ENCODE data around the gene FOXN1. TPM values are rescaled to one million over a fixed set of nuclear protein-coding genes. Genes with fewer than 3 reads are reported as not detected.

The FOXN1 gene
- total and polyA plus RNA-seq, 2 of the 4 experiments (the other 2 are of a cell fraction): not detected

DNA sequence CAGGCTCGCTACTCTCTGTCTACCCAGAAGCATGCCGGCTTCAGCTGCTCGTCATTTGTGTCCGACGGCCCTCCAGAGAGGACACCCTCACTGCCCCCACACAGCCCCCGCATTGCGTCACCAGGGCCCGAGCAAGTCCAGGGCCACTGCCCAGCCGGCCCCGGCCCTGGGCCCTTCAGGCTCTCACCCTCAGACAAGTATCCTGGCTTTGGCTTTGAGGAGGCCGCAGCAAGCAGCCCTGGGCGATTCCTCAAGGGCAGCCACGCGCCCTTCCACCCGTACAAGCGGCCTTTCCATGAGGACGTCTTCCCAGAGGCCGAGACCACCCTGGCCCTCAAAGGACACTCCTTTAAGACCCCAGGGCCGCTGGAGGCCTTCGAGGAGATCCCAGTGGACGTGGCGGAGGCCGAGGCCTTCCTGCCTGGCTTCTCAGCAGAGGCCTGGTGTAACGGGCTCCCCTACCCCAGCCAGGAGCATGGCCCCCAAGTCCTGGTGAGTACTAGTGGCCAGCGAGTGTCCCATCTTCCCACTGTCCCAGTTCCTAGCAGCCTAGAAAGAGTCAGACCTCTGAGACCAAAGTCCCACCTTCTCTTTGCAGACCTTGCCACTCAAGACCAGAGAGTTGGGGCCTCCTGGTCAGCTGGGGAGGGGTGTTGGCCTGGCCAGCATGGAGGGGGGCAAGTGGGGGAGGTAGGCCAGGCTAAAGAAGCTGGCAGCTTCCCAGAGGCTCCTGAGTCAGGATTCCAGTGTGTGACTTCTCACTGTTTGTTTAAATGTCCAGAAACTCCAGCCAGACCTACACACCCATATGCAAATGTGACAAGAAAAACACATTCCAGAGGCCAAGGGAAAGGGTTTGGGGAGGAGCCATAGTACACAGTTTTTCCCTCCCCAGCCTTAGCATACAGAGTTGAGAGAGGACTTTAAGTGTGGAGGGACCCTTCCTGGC lies 18.6 kb downstream of the FOXN1 start:
- BruUV-seq (replicated peaks): no TSS peak
- peak; percentile 78 for DNase-seq
- ChIA-PET POLR2A (ENCODE audit: unreplicated experiment) (no interaction called here), CTCF (no interaction called here)
- dilution Hi-C loops (cut with HindIII; ENCODE audit: low sequenced_read_pairs, unreplicated experiment) (no loop called here), in situ Hi-C loops (cut with MboI; ENCODE audit: low sequenced_read_pairs) (no loop called here), intact Hi-C loops (cut with micrococcal nuclease) (no loop called here)
- H2BK5ac ChIP-seq (ENCODE audit: low read depth, low read length, poor library complexity, severe bottlenecking): no peak overlapping the region
- H2BK120ac ChIP-seq (ENCODE audit: low read depth, low read length): 0 out of 2 replicates have a peak overlapping the region, but pooled peaks have one; percentile 29
- H3K36me3 ChIP-seq (ENCODE audit: control insufficient read depth, insufficient read depth, low read length): no peaks in the 10 kb centered on the region
- no peak overlapping the region for H3K4me3 ChIP-seq (ENCODE audit: insufficient read depth, low read depth, low read length)
- H3K56ac ChIP-seq (ENCODE audit: extremely low read depth, insufficient read depth, low read length): no peak overlapping the region
- peak; percentile 89 for ATAC-seq (ENCODE audit: low read depth)
- H3K14ac ChIP-seq (replicated peaks; ENCODE audit: low read depth, low read length): no peak overlapping the region
- no peak overlapping the region for H3K27ac ChIP-seq (ENCODE audit: insufficient read depth, low read length)
- H3K4me2 ChIP-seq (ENCODE audit: low read depth, low read length): peak overlapping the region; percentile 27; the same call in 1 of the 2 replicates
- H3K23ac ChIP-seq (ENCODE audit: low read depth, low read length): no peak overlapping the region
- H3K4me1 ChIP-seq (ENCODE audit: control insufficient read depth, insufficient read depth, low read length): peaks cover 13% of the 10 kb centered on the region
- H3K9me3 ChIP-seq (ENCODE audit: control insufficient read depth, insufficient read depth, low read length): no peaks in the 10 kb centered on the region
- H2AFZ ChIP-seq (replicated peaks; ENCODE audit: low read length, poor library complexity): no peak overlapping the region
- no peak overlapping the region; the same call in 1 of the 2 replicates for H4K5ac ChIP-seq (ENCODE audit: low read depth, low read length)
- no peaks in the 10 kb centered on the region for H3K79me1 ChIP-seq (ENCODE audit: low read depth in 1 of 2, low read length in 2 of 2)
- H3K9me1 ChIP-seq (ENCODE audit: insufficient read depth, low read length): peaks cover 6% of the 10 kb centered on the region
- no peak overlapping the region for H3K9ac ChIP-seq (ENCODE audit: low read depth, low read length)
- no peak overlapping the region; the same call in 1 of the 2 replicates for H3K4ac ChIP-seq (ENCODE audit: low read depth, low read length)
- 92% methylated on average over 11 of the region's 25 CpGs; no CpG with 5 or more reads in 1 of the 2 experiments for WGBS, 2 experiments (ENCODE audit: extremely low coverage in 2 of 2, insufficient read length in 1 of 2)
- H3K27me3 ChIP-seq (ENCODE audit: control insufficient read depth, insufficient read depth, low read length): peaks cover 23% of the 10 kb centered on the region
- H2BK15ac ChIP-seq (ENCODE audit: low read depth, low read length): no peak overlapping the region
- H4K91ac ChIP-seq (ENCODE audit: insufficient read depth, low read depth, low read length): no peak overlapping the region
- H4K20me1 ChIP-seq (ENCODE audit: insufficient read depth, low read length): no peaks in the 10 kb centered on the region
- H2AK9ac ChIP-seq (replicated peaks; ENCODE audit: low read depth, low read length, poor library complexity): no peak overlapping the region
- H2AK5ac ChIP-seq (ENCODE audit: low read depth, low read length): no peak overlapping the region
- H3K18ac ChIP-seq (ENCODE audit: low read depth, low read length): no peak overlapping the region; the same call in 1 of the 2 replicates
- H2BK20ac ChIP-seq (ENCODE audit: low read depth, low read length): no peak overlapping the region
- no peak overlapping the region for H4K8ac ChIP-seq (ENCODE audit: low read depth in 2 of 2, low read length in 2 of 2)
- TF ChIP-seq FOS (IDR thresholded peaks at IDR 0.05; ENCODE audit: low read depth, low read length) (no peak), MAFK (IDR thresholded peaks at IDR 0.05; ENCODE audit: low read depth, low read length) (no peak), POLR2A (IDR thresholded peaks at IDR 0.05; ENCODE audit: low read depth, low read length) (no peak), RCOR1 (IDR thresholded peaks at IDR 0.05; ENCODE audit: insufficient replicate concordance, low read length) (no peak), CEBPB (IDR thresholded peaks at IDR 0.05; ENCODE audit: low read depth, low read length) (no peak), SMC3 (IDR thresholded peaks at IDR 0.05; ENCODE audit: low read depth, low read length) (no peak), BHLHE40 (IDR thresholded peaks at IDR 0.05; ENCODE audit: low read depth, low read length) (no peak), RAD21 (IDR thresholded peaks at IDR 0.05; ENCODE audit: low read length) (no peak), MAZ (IDR thresholded peaks at IDR 0.05; ENCODE audit: borderline replicate concordance, low read depth, low read length) (no peak), RFX5 (IDR thresholded peaks at IDR 0.05; ENCODE audit: low read depth, low read length) (no peak), MXI1 (IDR thresholded peaks at IDR 0.05; ENCODE audit: borderline replicate concordance, low read depth, low read length) (no peak), CHD1 (IDR thresholded peaks at IDR 0.05; ENCODE audit: low read depth, low read length) (no peak)
- TF ChIP-seq, protein P1, sequence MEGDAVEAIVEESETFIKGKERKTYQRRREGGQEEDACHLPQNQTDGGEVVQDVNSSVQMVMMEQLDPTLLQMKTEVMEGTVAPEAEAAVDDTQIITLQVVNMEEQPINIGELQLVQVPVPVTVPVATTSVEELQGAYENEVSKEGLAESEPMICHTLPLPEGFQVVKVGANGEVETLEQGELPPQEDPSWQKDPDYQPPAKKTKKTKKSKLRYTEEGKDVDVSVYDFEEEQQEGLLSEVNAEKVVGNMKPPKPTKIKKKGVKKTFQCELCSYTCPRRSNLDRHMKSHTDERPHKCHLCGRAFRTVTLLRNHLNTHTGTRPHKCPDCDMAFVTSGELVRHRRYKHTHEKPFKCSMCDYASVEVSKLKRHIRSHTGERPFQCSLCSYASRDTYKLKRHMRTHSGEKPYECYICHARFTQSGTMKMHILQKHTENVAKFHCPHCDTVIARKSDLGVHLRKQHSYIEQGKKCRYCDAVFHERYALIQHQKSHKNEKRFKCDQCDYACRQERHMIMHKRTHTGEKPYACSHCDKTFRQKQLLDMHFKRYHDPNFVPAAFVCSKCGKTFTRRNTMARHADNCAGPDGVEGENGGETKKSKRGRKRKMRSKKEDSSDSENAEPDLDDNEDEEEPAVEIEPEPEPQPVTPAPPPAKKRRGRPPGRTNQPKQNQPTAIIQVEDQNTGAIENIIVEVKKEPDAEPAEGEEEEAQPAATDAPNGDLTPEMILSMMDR (conservative IDR thresholded peaks at IDR 0.05; ENCODE audit: low read depth, low read length): no peak
- TF ChIP-seq, protein P2, sequence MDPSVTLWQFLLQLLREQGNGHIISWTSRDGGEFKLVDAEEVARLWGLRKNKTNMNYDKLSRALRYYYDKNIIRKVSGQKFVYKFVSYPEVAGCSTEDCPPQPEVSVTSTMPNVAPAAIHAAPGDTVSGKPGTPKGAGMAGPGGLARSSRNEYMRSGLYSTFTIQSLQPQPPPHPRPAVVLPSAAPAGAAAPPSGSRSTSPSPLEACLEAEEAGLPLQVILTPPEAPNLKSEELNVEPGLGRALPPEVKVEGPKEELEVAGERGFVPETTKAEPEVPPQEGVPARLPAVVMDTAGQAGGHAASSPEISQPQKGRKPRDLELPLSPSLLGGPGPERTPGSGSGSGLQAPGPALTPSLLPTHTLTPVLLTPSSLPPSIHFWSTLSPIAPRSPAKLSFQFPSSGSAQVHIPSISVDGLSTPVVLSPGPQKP (IDR thresholded peaks at IDR 0.05; ENCODE audit: borderline replicate concordance, low read depth, low read length): no peak
